ENCODE data around the gene IQCH.
A peak's percentile ranks its signal among the peaks of the same experiment; 100 is the strongest.

IQCH gene

GRCh38 chr15:67453703-67454102 lies 199.1 kb downstream of the IQCH start:
- peak in 1 of 2 experiments; percentile 53 for DNase-seq

- peak; percentile 60 to 92 for DNase-seq
Measured at GRCh38 chr15:67456677-67457529, 202.3 kb downstream of the IQCH start.

- DNase-seq, result no peak
Measured at GRCh38 chr15:67458331-67459029, 203.9 kb downstream of the IQCH start.

- DNase-seq, result no peak
Measured at GRCh38 chr15:67460521-67460920, 205.9 kb downstream of the IQCH start.

DNA sequence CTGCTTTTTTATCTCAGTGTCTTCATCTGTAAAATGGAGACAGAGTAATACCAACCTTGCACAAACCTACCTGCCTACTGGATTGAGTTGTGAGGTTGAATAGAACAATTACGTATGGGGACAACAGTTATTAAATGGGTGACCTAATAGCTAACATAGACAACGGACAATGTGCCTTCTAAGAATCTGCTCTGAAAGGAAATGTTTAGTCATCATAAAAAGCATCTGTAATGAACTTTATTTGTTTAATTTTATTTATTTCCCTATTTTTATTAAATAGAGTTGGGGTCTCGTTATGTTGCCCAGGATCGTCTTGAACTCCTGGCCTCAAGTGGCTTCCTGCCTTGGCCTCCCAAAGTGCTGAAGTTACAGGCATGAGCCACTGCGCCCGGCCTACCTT lies 207.1 kb downstream of the IQCH start:
- no peak for DNase-seq

DNA sequence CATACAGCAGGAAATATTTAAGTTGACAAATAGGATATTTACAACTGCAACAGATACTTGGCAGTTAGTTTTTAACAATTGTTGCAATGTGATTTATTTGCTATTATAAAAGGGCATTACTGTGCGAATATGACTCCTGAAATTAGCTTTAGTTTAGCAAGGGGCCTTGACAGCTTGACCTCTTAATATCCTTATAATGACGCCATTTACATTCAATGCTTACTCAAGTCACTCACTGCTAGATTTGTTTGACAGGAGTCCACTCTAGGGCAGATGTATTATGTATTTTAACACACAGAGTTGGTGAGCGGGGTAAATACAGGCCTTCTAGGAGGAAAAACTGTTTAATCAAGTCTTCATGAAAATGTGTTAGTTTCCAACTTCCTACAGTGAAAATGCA lies 208.3 kb downstream of the IQCH start:
- DNase-seq, result no peak

GRCh38 chr15:67463488-67463887 lies 208.9 kb downstream of the IQCH start:
- no peak for DNase-seq

- no peak for DNase-seq
Measured at GRCh38 chr15:67465196-67465952, 210.8 kb downstream of the IQCH start.

GRCh38 chr15:67468416-67468815 lies 213.8 kb downstream of the IQCH start:
- DNase-seq, result peak; percentile 39 to 64

GRCh38 chr15:67469680-67470079 lies 215.1 kb downstream of the IQCH start:
- DNase-seq, result no peak

DNA sequence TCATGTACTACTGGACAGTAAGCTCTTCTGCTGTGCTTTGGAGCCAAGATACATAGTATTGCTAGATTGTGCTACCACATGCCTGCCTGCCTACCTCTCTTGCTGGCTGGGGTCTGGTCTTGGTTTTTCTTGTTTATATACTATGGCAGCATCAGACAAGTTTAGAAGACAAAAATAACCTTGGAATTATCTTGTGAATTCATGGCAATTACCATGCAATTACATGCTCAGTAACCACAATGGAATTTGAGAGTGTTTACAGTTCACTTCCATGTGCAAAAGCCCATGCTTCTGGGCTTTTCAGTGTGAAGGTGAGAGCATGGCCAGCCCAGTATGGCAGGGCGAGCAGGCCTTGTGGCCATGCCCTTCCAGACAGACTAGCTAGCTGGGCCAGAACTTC lies 218.4 kb downstream of the IQCH start:
- DNase-seq, result no peak

DNA sequence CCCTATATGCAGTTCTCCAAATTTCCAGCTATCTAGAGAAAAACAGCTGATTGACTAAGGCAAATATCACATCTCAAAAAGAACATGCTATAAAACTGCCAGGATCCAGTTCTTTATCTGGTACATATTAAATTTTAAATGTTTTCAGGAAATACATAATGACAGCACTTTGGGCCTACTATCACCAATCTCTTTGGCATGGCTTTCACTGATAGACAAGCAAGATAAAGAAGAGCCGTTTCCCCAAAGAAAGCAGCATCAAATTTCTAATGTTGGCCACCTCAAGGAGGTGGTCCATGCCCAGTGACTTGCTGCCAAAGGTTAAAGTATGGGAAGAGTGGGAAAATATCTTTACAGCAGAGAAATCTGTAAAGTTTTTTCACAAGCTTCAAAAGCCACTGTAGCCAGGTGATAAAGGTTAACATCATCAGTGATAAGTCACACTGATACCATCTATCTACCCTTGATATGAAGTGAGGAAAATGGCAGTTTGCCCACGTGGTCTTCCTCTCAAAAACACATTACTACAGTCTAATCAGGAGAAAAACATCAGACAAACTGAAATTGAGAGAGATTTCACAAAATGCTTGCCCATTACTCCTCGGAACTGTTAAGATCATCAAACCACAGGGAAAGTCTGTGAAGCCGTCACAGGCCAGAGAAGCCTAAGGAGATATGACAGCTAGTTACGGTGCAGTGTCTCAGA lies 220.0 kb downstream of the IQCH start:
- DNase-seq, result no peak

DNA sequence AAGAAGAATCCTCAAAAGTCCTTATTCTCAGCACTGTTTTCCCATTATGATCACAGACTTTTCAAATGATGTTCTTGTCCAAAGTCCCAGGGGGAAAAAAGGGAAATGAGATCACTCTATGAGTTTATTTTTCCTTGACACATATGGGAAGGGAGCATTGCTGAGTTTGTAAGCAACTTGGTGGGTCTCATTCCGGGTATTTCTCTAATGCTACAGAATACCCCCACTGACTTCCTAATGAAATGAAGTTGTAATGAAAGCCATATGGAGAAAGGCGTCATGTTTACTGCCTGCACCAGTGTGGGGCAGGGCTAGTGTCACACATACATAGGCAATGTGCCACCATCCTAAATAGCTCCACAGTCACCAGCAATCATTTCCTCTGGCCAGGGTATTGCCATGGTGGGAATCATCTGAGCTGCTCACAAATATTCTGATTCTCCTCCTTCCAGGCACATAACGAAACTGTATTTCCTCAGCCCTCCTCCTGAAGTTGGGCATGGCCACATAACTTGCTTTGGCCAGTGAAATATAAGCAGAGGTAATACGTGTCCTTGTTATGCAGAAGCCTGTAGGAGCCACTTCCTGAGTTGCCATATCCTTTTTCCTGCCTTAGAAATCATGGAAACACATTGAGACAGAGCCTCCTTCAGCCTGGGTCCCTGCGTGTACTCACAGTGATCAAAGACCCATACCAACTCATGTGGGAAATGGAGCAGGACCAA lies 225.4 kb downstream of the IQCH start:
- no peak for DNase-seq

- DNase-seq, result no peak
Measured at GRCh38 chr15:67480741-67481140, 226.2 kb downstream of the IQCH start.

DNA sequence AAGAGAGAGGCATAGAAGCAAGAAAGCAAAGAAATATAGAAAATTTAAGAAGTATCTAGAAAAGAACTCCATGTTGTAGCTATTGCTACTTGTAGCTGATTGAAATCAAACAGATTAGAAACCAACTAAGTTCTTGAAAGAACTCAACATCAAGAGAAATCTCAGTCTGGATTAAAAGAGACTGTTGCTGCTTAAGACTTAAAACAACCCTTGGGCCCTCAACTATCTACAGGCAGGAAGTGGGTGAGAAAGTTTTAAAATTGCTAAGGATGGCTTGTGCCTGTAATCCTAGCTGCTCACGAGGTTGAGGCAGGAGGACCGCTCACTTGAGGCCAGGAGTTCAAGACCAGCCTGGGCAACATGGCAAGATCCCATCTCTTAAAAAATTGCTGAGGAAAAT lies 227.1 kb downstream of the IQCH start:
- DNase-seq, result no peak

DNA sequence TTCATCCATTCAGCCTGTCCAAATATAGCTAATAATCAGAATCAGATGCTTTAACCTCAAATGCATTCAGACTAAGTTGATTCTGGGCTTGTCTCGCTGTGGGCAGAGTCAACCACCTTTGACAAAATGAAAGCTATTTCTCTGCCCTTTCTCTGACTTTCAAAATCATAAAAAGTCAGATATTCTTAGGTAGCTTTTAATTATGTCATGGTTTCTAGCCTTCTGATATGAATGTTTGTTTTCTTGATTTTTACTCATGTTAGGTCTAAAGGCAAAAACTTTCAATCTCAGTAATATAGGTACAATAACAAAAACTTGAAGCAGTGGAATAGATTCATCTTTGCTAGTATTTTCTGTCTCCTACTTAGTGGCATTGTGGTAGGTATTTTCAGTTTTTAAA lies 241.0 kb downstream of the IQCH start:
- no peak for DNase-seq

- peak; percentile 49 to 71 for DNase-seq
Measured at GRCh38 chr15:67501177-67501835, 246.7 kb downstream of the IQCH start.

DNA sequence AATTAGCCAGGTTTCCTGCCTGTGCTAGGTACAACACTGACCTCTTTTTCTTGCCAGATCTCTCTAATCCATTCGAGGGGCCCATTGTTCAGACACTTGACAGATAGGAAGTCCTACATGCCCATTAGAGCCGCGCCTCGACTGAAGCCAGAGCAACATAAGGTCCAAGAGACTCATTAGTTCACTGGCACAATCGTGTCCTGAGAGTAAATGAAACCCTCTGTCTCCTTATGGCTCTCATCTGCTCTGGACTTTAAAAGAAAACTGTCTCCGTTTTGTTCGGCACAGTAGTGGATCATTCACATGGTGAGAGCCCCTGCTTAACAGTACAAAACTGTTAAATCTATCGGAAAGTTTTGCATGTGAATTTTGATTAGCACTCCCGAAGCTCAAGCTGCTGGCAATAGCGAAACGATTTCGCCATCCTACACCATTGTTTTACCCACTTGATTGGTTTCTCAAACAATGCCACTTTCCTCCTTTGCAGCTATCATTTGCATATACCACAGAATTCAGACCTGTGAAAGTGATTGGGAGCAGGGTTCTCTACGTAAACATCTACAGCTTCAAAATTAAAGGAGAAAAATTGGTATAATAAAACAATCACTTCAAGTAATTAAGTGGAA lies 247.4 kb downstream of the IQCH start:
- DNase-seq, result peak; percentile 81 to 87

DNA sequence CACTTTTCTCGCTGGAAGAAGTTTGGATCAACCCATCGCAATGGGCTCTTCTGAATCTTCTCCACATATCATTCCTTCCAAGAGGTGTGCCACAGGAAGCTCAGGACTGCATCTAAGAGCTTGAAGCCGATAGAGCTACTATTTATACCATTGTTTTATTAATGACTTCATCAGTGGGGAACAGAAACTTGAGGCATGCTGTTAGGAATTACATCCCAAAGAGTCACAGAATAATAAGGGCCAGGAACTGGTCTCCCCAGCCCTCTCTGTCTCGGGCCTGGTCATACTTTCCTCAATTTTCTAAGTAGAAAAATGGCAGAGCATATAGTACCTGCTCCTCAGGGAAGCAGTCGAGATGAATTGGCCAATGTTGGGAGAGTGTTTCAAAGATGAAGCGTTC lies 249.5 kb downstream of the IQCH start:
- DNase-seq, result no peak

DNA sequence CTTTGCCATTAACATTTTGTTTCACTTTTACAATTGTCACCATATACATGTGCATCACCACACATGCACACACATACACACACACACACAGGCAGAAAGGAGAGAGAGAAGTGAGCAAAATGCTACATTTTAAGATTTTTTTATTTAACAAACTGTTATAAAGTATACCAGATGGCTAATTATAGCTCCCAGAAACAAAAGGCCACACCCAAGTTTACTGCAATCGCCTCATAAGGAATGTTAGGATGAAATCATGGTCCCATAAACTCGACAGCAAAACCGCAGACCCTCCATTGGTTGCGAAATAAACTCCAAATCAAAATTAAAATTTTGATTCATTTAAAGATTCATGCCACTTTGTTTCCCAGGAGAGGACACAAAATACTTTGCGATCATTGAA lies 250.2 kb downstream of the IQCH start:
- DNase-seq, result no peak

All from NCI-H526 (cell line).